ENCODE results near the gene HS6ST1. TPM values are rescaled to one million over a fixed set of nuclear protein-coding genes. Genes with fewer than 3 reads are reported as not detected.

HS6ST1 gene
- total and polyA plus RNA-seq, 4 donors = 17.9 to 31.9 (median 25.4) TPM

- no peak overlapping the region for H3K27ac ChIP-seq (ENCODE audit: low read depth in 1 of 2, low read length in 2 of 2)
- peaks cover 0 to 4% (median 2%) of the 10 kb centered on the region in 4 donors for H3K36me3 ChIP-seq (ENCODE audit: control insufficient read depth in 4 of 4, insufficient read depth in 3 of 4, low read depth in 1 of 4, low read length in 3 of 4)
- DNase-seq (ENCODE audit: low spot score) = no peak
- no peaks in the 10 kb centered on the region for H3K27me3 ChIP-seq (ENCODE audit: control insufficient read depth in 4 of 4, insufficient read depth in 4 of 4, low read length in 3 of 4)
- no peak for TF ChIP-seq JUND (IDR thresholded peaks at IDR 0.05)
- no peak for TF ChIP-seq RXRA (IDR thresholded peaks at IDR 0.05)
- no peak for TF ChIP-seq YY1 (IDR thresholded peaks at IDR 0.05)
- TF ChIP-seq FOXA1 (IDR thresholded peaks at IDR 0.05) = no peak
- no peak for TF ChIP-seq GABPA (IDR thresholded peaks at IDR 0.05 in 1 of 2, conservative IDR thresholded peaks at IDR 0.05 in 1 of 2)
- TF ChIP-seq MAX (IDR thresholded peaks at IDR 0.05) = no peak
- TF ChIP-seq TAF1 (conservative IDR thresholded peaks at IDR 0.05) = no peak
- TF ChIP-seq EGR1 (IDR thresholded peaks at IDR 0.05; ENCODE audit: low read depth in 2 of 2) = no peak
- no peak for TF ChIP-seq ZBTB33 (IDR thresholded peaks at IDR 0.05)
- no peak for TF ChIP-seq FOXA2 (IDR thresholded peaks at IDR 0.05)
- no peak for TF ChIP-seq REST (IDR thresholded peaks at IDR 0.05)
- TF ChIP-seq ATF3 (IDR thresholded peaks at IDR 0.05) = no peak
- TF ChIP-seq RAD21 (IDR thresholded peaks at IDR 0.05) = no peak
- TF ChIP-seq HNF4G (IDR thresholded peaks at IDR 0.05) = no peak
- peaks cover 0 to 6% (median 2%) of the 10 kb centered on the region in 4 donors for H3K9me3 ChIP-seq (ENCODE audit: control insufficient read depth in 4 of 4, low read length in 3 of 4)
- no peak overlapping the region for H3K4me3 ChIP-seq (ENCODE audit: low read depth in 1 of 3, low read length in 3 of 3)
- H3K9ac ChIP-seq (ENCODE audit: low read depth in 1 of 2, low read length in 2 of 2) = no peak overlapping the region
- H3K4me1 ChIP-seq (ENCODE audit: control insufficient read depth in 4 of 4, insufficient read depth in 4 of 4, low read length in 3 of 4) = peaks cover 0 to 6% (median 0%) of the 10 kb centered on the region in 4 donors
- 76% methylated on average over 16 of the region's 16 CpGs for WGBS
These were observed 29.3 kb upstream of the HS6ST1 start for GRCh38 chr2:128347701-128348539.

- Histone ChIP-seq H3K9me3 (ENCODE audit: control insufficient read depth in 4 of 4, low read length in 3 of 4) (peaks cover 0 to 6% (median 2%) of the 10 kb centered on the region in 4 donors), H3K27me3 (ENCODE audit: control insufficient read depth in 4 of 4, insufficient read depth in 4 of 4, low read length in 3 of 4) (no peaks in the 10 kb centered on the region), H3K9ac (ENCODE audit: low read depth in 1 of 2, low read length in 2 of 2) (no peak overlapping the region), H3K27ac (ENCODE audit: low read depth in 1 of 2, low read length in 2 of 2) (no peak overlapping the region), H3K4me1 (ENCODE audit: control insufficient read depth in 4 of 4, insufficient read depth in 4 of 4, low read length in 3 of 4) (peaks cover 0 to 6% (median 0%) of the 10 kb centered on the region in 4 donors), H3K4me3 (ENCODE audit: low read depth in 1 of 3, low read length in 3 of 3) (no peak overlapping the region), H3K36me3 (ENCODE audit: control insufficient read depth in 4 of 4, insufficient read depth in 3 of 4, low read depth in 1 of 4, low read length in 3 of 4) (peaks cover 0 to 4% (median 2%) of the 10 kb centered on the region in 4 donors)
- TF ChIP-seq YY1 (IDR thresholded peaks at IDR 0.05) = no peak
- TF ChIP-seq JUND (IDR thresholded peaks at IDR 0.05) = no peak
- no peak for TF ChIP-seq MAX (IDR thresholded peaks at IDR 0.05)
- TF ChIP-seq RAD21 (IDR thresholded peaks at IDR 0.05) = no peak
- TF ChIP-seq FOXA2 (IDR thresholded peaks at IDR 0.05) = no peak
- TF ChIP-seq FOXA1 (IDR thresholded peaks at IDR 0.05) = no peak
- TF ChIP-seq REST (IDR thresholded peaks at IDR 0.05) = no peak
- 93% methylated on average over 14 of the region's 14 CpGs for WGBS
- no peak for DNase-seq (ENCODE audit: low spot score)
These were observed 28.5 kb upstream of the HS6ST1 start for GRCh38 chr2:128347171-128347558.
